B cell (primary cell): Measurements from ENCODE around the gene PHC3.

Experiments used
- CTCF ChIP-seq: fragments of 200-600 bp; IDR thresholded peaks from one replicate; pipeline ENCODE4 v1.8.0; 2022; ENCODE audit warnings: antibody characterized with exemption, mild to moderate bottlenecking
- EZH2 ChIP-seq: IDR thresholded peaks from 2 replicates; pipeline ENCODE4 v1.6.1; 2012; ENCODE audit warnings: borderline replicate concordance, low read depth, mild to moderate bottlenecking, moderate library complexity, low read length; ENCODE audit not compliant: insufficient read depth, poor library complexity, severe bottlenecking

GRCh38 chr3:170203457-170203856, 21.9 kb upstream of the PHC3 start:
- TF ChIP-seq CTCF: no peak
- no peak for TF ChIP-seq EZH2
